ENCODE measurements around the gene ANTXR2.
"Not testable (repeated sequence)": the region's sequence is repeated elsewhere in the genome, so short reads cannot be mapped to it uniquely, and the experiment has no call there.

Gene ANTXR2

DNA sequence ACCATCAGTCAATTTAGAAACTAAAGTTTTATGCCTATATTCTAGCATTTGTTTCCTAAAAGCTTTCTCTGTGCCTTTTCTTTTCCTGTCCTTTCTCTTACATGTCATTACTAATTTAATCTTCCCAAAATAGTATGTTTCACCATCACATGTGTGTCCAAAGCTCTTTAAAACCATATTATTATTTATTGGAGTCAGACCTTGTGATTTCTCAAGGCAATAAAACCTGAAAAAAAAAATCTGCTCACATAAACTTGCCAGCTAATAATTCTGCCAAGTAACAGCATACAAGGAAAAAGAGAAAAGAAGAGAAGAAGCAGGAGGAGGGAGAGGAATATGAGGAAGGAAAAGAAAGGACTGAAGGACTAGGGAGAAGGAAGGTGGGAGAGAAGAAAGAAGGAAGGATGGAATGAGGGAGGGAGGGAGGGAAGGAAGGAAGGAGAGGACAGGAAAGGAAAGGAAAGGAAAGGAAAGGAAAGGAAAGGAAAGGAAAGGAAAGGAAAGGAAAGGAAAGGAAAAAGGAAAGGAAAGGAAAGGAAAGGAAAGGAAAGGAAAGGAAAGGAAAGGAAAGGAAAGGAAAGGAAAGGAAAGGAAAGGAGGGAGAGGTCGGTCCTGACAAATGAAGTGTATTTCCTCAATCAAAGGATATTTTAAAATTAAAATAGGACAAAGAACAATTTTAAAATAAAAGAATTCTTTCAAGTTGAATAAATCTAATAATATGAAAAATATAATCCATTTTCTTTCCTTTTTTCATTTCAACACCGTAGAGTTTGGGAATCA lies 57.4 kb downstream of the ANTXR2 start:
- no peak for DNase-seq

DNA sequence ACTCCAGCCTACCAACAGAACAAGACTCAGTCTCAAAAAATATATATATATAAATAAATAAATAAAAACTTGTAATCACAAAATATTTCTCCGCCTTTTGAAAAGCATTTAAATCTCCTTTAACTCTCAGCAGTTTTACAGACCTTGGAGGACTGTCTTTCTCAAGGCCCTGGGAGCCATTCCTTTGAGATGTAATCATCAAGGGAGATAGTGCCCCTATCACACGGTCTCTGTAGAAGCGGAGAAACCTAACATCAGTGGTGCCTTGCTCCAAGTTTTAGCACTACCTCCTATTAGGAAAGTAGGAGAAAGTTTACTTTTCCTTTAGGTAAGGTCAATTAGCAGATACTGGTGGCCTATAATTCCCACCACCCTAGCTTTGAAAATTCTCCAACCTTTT lies 58.5 kb downstream of the ANTXR2 start:
- DNase-seq: no peak

- DNase-seq: no peak
Measured at GRCh38 chr4:80012291-80012690, 60.7 kb downstream of the ANTXR2 start.

DNA sequence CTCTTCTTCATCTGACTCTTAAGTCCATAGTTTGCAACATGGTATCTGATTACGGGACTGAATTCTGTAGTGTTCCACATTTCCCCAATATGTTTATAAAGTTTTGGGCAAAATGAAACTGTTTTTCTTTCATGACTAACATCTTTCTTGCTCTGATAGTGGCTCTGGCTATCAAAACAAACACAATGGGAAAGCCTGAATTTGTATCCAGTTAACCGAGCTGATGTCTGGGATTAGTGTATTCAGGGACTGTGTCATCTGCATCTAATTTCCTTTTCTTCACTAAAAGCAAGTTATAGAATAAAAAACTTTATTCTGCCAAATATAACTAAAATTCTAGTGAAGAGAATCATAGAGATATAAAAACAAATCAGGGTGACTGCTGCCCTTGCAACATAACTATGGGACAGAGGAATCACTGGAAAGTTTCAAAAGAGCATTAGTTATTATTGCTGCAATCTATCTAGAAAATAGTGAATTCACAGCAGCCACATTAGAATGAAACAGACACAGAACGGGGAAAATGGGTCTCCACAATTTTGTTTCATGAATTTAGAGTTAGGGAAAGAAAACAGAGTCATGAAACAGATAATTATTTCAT lies 61.3 kb downstream of the ANTXR2 start:
- no peak for DNase-seq

DNA sequence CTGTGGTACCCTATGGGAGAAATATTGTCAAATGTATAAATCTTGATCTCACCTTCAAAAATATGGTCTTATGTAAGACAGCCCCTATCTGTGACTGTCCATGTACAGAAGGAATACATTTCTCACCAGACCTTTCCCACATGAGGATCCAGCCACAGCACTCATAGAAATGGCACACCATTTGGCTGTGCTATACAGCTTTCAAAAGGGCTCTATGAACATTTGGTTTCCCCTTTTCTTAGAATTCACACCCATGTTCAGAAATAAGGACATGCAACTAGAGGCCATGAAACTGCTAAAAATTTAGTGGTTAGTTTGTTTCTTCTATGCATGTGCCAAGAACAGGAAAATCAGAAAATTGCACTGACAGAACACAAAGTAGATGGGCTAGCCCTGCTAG lies 62.7 kb downstream of the ANTXR2 start:
- DNase-seq: no peak

- DNase-seq: no peak
Measured at GRCh38 chr4:80009806-80010205, 63.2 kb downstream of the ANTXR2 start.

- no peak for DNase-seq
Measured at GRCh38 chr4:80008971-80009370, 64.1 kb downstream of the ANTXR2 start.

- no peak for DNase-seq
Measured at GRCh38 chr4:80008351-80008750, 64.7 kb downstream of the ANTXR2 start.

DNA sequence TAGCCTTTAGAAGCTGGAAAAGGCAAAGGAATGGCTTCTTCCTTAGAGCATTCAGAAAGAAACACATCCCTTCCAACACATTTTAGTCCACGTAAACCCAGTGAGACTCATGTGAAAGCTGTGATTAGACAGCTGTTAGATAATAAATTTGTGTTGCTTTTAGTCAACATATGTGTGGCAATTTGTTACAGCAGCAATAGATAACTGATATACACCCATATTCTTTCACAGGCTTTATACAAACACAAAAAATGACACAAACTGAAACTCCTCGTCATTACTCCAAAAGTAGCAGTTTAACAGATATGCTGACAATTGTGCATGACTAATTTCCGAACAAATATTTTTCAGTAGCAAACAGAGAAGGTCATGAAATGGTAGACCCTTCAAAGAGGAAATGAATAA lies 65.3 kb downstream of the ANTXR2 start:
- no peak for DNase-seq

GRCh38 chr4:80006935-80007744 lies 65.9 kb downstream of the ANTXR2 start:
- DNase-seq: no peak

- DNase-seq: no peak
Measured at GRCh38 chr4:80005863-80006262, 67.2 kb downstream of the ANTXR2 start.

GRCh38 chr4:80004319-80004718 lies 68.7 kb downstream of the ANTXR2 start:
- no peak for DNase-seq

GRCh38 chr4:80002559-80002958 lies 70.5 kb downstream of the ANTXR2 start:
- DNase-seq: not testable (repeated sequence)

- not testable (repeated sequence) for DNase-seq
Measured at GRCh38 chr4:79999048-79999447, 74.0 kb downstream of the ANTXR2 start.

DNA sequence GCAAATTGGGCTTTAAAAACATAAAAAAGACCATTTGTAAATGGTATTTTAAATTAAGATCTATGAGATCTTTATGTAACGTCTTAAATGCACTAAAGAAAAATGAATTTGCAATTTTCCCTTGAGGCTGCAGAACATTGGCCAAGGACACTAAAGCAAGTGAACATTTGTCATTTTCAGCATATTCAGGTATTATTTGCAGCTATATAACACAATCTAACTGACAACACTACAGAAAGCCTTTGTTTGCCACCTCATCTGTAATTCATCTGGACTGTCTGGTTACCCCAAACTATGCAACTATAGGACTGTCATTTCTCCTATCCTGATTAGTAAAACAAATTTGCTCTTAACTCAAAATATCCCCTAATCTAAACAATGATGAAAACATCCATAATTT lies 74.8 kb downstream of the ANTXR2 start:
- no peak for DNase-seq

DNA sequence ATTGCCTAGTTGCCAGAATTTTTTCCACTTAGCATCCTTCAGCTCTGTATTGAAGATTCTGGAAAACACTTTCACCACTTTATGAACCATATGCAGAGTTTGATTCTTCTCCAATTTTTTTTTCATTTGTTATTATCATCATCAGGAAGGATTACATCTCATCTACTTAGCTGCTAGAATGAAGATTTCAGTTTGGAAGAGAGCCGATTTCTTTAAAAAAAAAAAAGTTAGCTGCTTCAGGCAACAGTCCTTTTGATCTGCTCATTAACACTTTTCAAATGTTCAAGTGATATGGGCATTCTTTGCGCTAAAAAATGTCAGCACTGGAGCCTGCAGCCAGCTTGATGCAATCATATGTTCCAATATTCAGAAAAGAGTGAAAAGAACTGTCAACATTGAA lies 76.2 kb downstream of the ANTXR2 start:
- no peak for DNase-seq

GRCh38 chr4:79993476-79993875 lies 79.6 kb downstream of the ANTXR2 start:
- no peak for DNase-seq

GRCh38 chr4:79991601-79992000 lies 81.4 kb downstream of the ANTXR2 start:
- no peak for DNase-seq

- DNase-seq: not testable (repeated sequence)
Measured at GRCh38 chr4:79991100-79991499, 81.9 kb downstream of the ANTXR2 start.

DNA sequence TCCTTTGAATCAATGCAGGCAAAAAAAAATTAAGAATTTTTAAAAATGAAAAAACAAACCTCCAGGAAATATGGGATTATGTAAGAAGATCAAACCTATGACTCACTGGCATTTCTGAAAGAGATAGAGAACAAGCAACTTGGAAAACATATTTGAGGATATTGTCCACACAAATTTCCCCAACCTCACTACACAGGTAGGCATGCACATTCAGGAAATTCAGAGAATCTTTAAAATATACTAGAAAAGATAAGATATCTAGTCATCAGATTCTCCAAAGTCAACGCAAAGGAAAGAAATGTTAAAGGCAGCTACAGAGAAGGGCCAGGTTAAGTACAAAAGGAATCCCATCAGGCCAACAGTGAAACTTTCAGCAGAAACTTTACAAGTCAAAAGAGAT lies 85.6 kb downstream of the ANTXR2 start:
- DNase-seq: no peak

- no peak for DNase-seq
Measured at GRCh38 chr4:79983431-79983830, 89.6 kb downstream of the ANTXR2 start.

DNA sequence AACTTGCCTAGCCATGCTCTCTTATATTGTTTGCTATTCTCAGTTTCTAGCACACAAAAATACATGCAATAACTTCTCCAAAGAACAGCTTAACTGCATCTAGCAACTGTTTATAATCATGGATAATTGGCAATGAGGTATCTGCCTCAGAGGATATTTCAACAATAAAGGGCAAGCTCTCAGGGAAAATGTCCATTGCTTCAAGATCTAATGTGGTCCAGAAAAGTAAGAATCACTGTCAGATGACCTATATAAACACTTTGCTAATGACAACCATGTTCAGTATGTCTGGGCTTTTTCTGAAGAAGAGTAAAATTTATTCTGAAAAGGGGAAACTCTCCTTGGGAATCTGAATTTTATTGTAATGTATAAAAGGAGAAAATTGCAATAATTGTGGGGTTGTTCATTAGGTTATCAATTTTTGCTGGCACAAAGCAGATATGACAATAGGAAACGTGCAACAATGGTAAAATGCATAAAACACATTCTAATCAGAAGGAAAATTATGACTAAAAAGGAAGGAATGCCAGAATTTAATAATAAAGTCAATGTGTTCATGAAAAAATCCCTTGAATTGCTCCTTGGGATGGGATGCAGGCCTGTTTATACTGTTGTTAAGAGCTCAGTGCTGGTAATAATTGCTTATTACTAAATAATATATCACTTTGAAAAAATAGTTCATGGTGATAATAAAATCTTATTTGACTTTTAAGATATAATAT lies 90.3 kb downstream of the ANTXR2 start:
- DNase-seq: no peak

DNA sequence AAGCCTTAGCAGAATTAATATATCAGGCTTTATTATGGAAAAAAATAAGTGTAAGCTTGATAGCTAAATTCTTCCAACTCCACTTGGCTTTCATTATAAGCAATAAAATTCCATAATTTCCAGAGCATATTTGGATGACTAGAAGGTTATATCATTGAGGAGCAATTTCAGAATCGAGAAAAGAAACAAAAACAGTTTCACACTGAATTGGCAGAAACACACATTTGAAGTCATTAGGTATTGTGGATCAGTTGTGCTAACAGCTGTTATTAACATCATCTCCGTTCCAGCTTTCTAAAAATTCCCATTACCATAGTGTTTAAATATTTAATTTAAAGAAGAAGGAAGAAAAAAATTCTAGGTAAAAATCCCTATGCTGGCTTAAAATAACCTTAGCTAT lies 92.6 kb downstream of the ANTXR2 start:
- no peak for DNase-seq

All from NCI-H187 treated with DMSO at 0.1 percent for 48 hours (cell line).